Sciatic nerve (tissue), 2 donors: ENCODE results near the gene CRACDL. TPM values are rescaled to one million over a fixed set of nuclear protein-coding genes. Genes with fewer than 3 reads are reported as not detected.
"Not testable (repeated sequence)": the region's sequence is repeated elsewhere in the genome, so short reads cannot be mapped to it uniquely, and the experiment has no call there.

ENCODE experiments used
- ATAC-seq: fragments of 200-7000 bp; cut with Tn5 transposase; one replicate; pipeline ENCODE4 v1.9.1; 2020; ENCODE audit warnings: mild to moderate bottlenecking, moderate library complexity
- DNase-seq: peaks from one replicate; pipeline ENCODE4 v3.0.0-alpha.2; 2020; ENCODE audit warnings: low spot score
- intact Hi-C: fragments of 100-400 bp; cut with DNase I; formaldehyde crosslinking; loops from one replicate; pipeline ENCODE4 v1.14.2; 2022
- total RNA-seq: library from RNA; stranded (reverse); fragmentation: NEBNext Ultra II Directional; extraction: Animal tissue kit (Norgen Biotek cat#: 25700); gene quantifications from one replicate; pipeline ENCODE4 v1.2.1, GENCODE V29; 2021
- donor health status: DM: no; HTN: no; CAD: no.
- donor health status: DM: no; HTN: no; CAD: no.

The CRACDL gene
- total RNA-seq, 1 donor from 2014 or later: 12.4 TPM

- ATAC-seq (no peak), DNase-seq (peak; percentile 22)
- intact Hi-C loops: no loop called here
Measured at GRCh38 chr2:98894331-98895000, 41.6 kb downstream of the CRACDL start.

- intact Hi-C loops: no loop called here
- DNase-seq (peak; percentile 2), ATAC-seq (no peak)
Measured at GRCh38 chr2:98893911-98894321, 42.1 kb downstream of the CRACDL start.

DNA sequence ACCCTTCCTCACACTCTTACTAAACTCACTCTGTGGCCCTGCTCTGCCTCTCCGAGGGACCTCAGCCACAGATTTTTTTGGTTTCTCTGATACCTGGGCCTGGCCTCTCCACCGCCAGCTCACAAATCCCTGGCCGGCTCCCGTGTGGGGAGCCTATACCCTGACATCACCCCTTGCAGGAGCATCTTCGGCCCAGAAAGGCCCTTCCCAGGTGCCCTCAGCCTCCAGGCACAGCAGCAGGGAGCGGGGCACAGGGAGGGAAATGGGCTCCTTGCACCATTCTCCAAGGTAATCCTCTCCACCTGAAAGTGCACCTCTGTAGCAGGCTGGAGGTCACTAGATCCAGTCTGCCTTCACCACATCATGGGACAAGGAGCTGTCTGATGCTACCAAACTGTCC lies 43.2 kb downstream of the CRACDL start:
- peak; percentile 21 for DNase-seq
- intact Hi-C loops: no loop called here
- no peak for ATAC-seq

- intact Hi-C loops: no loop called here
- DNase-seq (no peak), ATAC-seq (no peak)
Measured at GRCh38 chr2:98891591-98891990, 44.4 kb downstream of the CRACDL start.

DNA sequence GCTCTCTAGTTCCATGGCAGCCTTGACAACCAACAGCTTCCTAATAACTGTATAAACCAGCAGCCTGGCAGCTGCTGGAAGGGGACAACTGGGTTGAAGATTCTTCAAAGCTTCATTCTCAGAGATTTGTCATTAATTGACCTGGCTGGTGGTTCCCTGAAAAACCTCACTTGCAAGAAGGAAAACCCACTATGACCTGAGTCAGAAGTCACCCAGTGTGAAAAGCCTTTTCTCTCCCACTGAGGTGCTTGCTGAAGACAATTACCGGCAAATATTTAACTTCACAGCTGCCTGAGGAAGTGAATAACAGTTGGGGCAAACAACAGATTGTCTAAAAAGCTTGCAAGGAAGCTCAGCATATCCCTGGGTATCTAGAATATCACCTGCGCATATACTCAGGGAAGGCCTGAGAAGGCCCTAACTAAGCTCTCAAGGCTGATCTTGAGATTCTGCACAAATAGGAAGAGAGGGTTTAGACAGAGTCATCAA lies 49.9 kb downstream of the CRACDL start:
- DNase-seq (no peak), ATAC-seq (no peak)
- intact Hi-C loops: no loop called here

DNA sequence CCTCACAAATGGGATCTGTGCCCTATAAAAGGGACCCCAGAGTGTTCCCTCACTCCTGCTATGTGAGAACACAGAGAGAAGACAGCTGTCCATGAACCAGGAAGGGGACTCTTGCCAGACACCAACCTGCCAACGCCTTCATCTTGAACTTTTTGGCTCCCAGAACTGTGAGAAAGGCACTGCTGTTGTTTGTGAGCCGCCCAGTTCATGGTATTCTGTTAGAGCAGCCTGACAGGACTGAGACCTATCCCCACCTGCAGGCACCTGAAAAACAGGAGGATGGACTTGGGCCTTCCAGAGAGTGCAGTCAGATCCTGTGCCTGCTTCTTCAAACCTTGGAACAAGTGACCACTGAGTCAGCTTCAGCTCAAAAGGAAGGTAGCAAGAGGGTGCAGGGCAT lies 51.4 kb downstream of the CRACDL start:
- intact Hi-C loops: no loop called here
- DNase-seq (no peak), ATAC-seq (no peak)

GRCh38 chr2:98883780-98884211 lies 52.2 kb downstream of the CRACDL start:
- ATAC-seq: no peak
- peak; percentile 37 for DNase-seq
- intact Hi-C loops: no loop called here

DNA sequence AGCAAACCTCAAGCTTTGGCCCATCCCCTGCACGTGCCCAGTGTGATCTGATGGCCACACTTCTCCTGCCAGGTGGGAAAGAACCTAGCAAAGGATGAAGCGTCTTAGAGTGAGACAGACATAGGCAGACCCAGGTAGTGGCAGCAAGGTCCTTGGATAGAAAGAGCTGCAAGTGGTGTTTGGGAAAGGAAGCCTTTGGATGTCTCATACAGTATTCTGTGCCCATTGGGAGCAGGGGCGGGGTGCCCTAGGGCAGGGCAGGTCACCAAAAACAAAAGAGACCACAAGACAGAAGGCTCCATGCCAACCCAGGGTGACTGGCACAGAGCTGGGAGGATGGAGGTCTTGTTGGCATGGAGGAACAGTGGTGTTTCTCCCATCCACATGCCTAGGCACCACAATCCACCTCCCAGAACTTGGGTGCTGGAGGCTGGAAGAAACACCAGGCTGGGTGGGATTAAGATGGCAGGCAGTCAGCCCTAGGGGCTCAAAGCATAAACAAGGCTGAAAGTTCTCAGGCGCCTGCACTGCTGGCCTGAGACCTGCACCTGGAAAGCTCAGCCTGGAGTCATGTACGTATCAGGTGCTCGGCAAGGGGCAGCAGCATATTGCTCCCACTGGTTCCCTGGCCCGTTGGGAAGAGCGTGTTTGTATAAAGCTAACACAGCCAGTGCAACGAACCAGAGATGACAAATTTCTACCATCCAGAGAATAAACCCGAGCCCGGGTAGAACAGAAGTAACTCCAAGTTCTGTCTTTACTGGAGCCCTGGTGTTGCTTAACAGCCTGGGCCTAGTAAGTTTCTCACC lies 52.9 kb downstream of the CRACDL start:
- ATAC-seq: no peak
- intact Hi-C loops: no loop called here
- peak; percentile 25 for DNase-seq

GRCh38 chr2:98882368-98882767 lies 53.7 kb downstream of the CRACDL start:
- DNase-seq (no peak), ATAC-seq (no peak)
- intact Hi-C loops: no loop called here

DNA sequence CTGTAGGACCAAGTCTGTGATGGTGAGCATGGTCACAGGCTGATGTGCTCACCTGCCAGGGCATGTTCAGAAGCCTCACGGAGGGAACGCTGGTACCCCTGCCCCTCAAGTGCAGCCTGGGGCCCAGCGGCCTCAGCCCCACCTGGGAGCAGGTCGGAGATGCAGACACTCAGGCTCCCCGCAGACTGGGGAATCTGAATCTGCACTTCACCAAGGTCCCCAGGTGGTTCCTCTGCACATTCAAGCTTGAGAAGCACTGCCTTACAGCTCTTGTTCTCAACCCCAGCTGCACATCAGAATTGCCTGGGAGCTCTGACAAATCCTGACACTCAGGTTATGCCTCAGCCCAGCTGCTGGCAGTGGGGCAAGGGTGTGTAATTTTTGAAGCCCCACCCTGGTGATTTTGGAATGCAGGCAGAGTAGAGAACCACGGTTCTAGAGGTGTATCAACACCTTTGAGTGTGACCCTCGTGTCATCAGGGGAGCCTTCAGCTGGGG lies 54.8 kb downstream of the CRACDL start:
- no peak for ATAC-seq
- intact Hi-C loops: no loop called here
- peak; percentile 14 for DNase-seq

DNA sequence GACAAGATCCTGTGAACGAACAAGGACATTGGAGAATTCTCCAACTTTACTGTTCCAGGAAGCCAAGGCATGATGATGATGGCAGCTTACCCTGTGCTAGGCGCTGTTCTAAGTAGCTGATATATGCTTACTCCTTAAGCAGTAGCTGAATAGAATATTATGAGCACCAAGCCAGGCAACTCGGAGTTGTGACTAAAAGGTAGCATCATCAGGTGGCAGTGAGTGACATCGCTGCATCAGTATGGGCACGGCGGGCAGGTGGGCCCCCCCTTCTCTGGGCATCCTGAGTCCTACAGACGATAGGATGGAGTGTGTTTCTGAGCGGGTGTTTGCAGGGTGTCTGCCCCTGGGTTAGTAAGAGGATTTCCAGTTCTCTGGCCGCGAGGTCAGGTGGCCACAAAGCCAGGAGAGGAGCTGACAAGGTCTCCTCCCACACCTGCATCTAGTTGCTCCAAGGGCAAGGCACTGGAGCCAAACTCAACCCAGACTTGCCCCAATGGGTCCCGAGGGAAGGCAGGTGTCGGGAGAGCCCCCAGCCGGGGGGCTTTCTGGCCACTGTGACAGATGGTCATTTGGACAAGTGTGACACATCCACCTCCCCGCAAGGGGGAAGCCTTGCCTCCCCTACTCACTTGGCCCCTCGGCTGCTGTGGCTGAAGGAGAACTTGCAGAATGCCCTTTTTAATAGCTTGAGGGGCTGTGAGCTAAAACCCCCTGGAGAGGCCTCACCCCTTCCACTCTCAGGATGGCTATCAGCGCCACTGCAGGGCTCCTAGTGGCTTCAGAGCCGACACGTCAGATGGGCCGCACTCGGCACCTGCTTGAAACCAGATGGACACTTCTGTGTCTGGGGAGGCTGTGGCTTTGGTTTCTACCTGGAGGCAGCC lies 55.5 kb downstream of the CRACDL start:
- ATAC-seq (no peak), DNase-seq (peak; percentile 47)
- intact Hi-C loops: no loop called here

- DNase-seq, ATAC-seq, intact Hi-C loops: not testable (repeated sequence)
Measured at GRCh38 chr2:98877658-98878057, 58.4 kb downstream of the CRACDL start.

DNA sequence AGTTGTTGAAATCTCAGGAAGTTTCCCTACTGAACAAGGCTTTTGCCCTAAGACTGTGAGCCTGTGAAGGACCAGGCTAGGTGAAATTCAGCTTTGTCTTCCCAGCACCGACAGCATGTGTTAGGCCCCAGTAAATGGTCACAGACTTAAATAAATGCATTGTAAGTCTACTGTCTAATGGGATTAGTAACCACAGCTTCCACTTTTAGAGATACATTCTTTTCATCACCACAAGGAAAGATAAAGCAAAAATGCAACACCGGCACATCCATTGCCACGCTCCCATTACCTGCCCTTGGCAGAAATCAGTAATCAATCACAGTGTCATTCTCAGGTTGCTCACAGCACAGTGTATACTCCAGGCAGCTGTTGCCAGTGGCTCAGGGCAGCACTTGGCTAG lies 59.3 kb downstream of the CRACDL start:
- ATAC-seq: no peak
- no peak for DNase-seq

DNA sequence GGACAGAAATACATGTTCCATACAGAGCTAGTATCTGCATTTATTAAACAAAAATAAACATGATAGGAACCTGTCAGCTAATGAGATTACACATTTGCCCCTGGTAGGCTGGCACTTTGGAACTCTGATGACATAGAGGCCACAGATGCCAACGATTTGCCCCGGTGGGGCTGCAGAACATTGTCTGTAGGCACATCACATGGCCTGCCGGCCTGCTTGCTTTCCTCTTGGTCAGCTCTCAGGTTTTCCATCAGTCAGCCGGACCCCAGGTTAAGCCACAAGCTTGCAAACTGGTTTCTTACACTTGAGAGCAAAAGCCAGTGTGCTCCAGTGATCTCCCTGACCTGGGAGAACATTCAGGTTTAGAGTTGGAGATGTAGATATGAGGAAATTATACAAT lies 60.3 kb downstream of the CRACDL start:
- DNase-seq: no peak
- intact Hi-C loops: no loop called here
- no peak for ATAC-seq

More for the DNA sequence above, 59.3 kb downstream of the CRACDL start:
- intact Hi-C loops: no loop called here

DNA sequence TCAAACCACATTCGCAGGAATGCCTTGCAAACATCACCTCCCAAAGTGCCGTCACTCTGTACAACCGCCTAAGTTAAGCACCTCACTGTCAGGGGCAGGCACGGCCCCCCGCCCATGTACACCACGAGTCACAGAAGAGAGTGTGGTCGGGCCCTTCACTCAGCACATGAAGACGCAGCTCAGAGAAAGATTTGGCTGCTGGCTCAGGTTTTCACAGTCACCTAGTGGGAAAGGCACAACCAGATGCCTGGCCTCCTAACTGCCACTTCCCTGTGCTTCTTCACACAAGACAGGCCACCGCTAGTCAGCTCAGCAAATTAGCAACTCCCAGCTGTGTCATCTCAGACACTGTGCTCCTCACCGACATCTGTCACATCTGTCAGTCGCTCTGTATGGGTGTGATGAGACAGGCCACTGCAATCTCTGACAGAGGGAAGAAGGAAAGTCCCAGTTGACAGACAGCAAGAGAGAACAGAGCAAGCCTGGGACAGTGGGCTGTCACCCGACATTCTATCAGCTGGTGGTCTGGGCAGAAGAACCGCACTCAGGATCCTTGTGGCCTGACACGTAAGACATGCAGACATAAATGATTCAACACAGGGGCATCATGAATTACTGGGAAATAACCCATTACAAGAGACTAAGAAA lies 60.8 kb downstream of the CRACDL start:
- no peak for DNase-seq
- ATAC-seq: no peak
- intact Hi-C loops: no loop called here

DNA sequence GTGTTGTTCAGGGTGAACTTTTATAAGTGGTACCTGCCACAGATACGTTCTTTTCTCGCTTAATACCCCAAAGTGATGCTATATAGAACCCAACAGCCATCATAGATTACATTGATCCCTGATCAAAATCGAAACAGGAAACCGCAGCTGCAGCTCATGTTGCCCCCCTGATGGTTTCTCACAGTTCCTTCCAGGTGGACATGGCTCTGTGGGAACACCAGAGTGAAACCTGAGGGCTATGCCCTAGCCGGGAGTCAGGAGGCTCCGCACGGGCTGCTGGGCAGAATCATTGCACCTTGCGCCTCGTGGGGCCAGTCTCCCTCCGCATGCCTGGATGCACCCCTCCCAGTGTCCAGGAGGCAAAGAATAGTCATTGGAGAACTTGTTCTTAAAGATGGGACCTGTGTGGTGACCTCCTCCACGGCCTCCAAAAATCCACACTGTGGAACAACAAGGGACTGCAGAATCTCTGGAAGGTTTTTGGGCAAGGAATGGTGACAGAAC lies 61.8 kb downstream of the CRACDL start:
- ATAC-seq (no peak), DNase-seq (no peak)
- intact Hi-C loops: no loop called here

GRCh38 chr2:98872526-98872925 lies 63.5 kb downstream of the CRACDL start:
- ATAC-seq (no peak), DNase-seq (no peak)
- intact Hi-C loops: no loop called here

DNA sequence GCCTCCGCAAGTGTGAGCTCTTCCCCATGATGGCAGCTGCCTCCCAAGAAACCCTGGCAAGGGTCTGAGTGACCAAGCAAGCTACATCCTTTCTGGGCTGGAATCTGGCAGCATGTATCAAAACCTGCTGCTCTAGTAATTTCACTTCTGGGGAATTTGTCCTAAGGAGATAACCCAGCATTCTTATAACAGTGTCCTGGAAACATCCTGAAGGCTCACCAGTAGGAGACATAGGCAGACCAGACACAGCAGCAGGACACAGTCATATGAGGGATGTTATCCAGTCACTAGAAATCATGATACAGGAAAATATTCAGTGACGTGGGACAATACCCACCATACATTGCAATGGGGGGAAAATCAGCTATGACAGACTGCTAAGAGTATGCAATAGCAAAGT lies 64.5 kb downstream of the CRACDL start:
- intact Hi-C loops: no loop called here
- DNase-seq (no peak), ATAC-seq (no peak)
